HCT116 (cell line): Measurements from ENCODE around the gene MBP. TPM values are rescaled to one million over a fixed set of nuclear protein-coding genes. Genes with fewer than 3 reads are reported as not detected.

Experiments used
- ATAC-seq: fragments of 200-7000 bp; cut with Tn5 transposase; 2 replicates; pipeline ENCODE4 v1.9.1; 2020; ENCODE audit warnings: mild to moderate bottlenecking, moderate library complexity
- BruUV-seq: library from RNA; stranded (reverse); fragments of 400-500 nt; replicated peaks from 2 replicates; lab custom pipeline; 2021; lab: Mats Ljungman, UMichigan
- CTCF ChIA-PET: fragments of 300-600 bp; sonication (Branson Sonifier 250); formaldehyde crosslinking; loops from one replicate; lab custom pipeline; 2021; ENCODE audit warnings: antibody characterized with exemption; lab: Charles Lee
- POLR2A ChIA-PET: fragments of 300-600, 350-600 bp; sonication (Branson Sonifier 250); formaldehyde crosslinking; loops from one replicate; lab custom pipeline; 2021; ENCODE audit warnings: antibody characterized with exemption; lab: Charles Lee
- RAD21 ChIA-PET, 2 experiments: fragments of 300-600 bp; sonication (Branson Sonifier 250); formaldehyde crosslinking; loops; one replicate each; lab custom pipeline; 2023; ENCODE audit warnings: low total read pairs in 2 of 2; ENCODE audit not compliant: uncharacterized antibody in 2 of 2, unreplicated experiment in 2 of 2, low non-redundant PET in 1 of 2; lab: Charles Lee
- DNase-seq: peaks from one replicate; pipeline ENCODE4 v3.0.0-alpha.2; 2010; ENCODE audit warnings: low read depth, low spot score
- H2AFZ ChIP-seq: fragments of 200-600 bp; shearing (Covaris generic), sonication (generic); 2 replicates; pipeline ENCODE4 v1.6.1; 2017; ENCODE audit warnings: low read depth, mixed run types, mixed read lengths, antibody characterized with exemption, low read length; ENCODE audit not compliant: poor library complexity, severe bottlenecking
- H3K27ac ChIP-seq: 2 replicates; pipeline ENCODE4 v1.5.1; 2012; ENCODE audit warnings: low read depth, low read length
- H3K27me3 ChIP-seq: fragments of 200-600 bp; sonication (generic); 2 replicates; pipeline ENCODE4 v1.6.1; 2016; ENCODE audit warnings: mixed run types, low read length, mixed read lengths; ENCODE audit not compliant: insufficient read depth
- H3K36me3 ChIP-seq, 2 experiments: fragments of 200-500 bp in 1 of 2; fragments of 200-600 bp in 1 of 2; sonication (Bioruptor generic) in 1 of 2; sonication (generic) in 1 of 2; 2 replicates each; pipeline versions ENCODE4 v1.5.1 to v1.6.1; 2014 to 2016; ENCODE audit warnings: low read length in 2 of 2, inconsistent platforms in 1 of 2, mixed read lengths in 1 of 2, mixed run types in 1 of 2; ENCODE audit not compliant: insufficient read depth in 2 of 2, control insufficient read depth in 1 of 2
- H3K4me1 ChIP-seq, 2 experiments: fragments of 200-600 bp in 1 of 2; sonication (generic) in 1 of 2; 2 replicates each; pipeline versions ENCODE4 v1.5.1 to v1.6.1; 2012 to 2017; ENCODE audit warnings: low read length in 2 of 2, inconsistent platforms in 1 of 2, mild to moderate bottlenecking in 1 of 2, mixed read lengths in 1 of 2, mixed run types in 1 of 2, moderate library complexity in 1 of 2; ENCODE audit not compliant: insufficient read depth in 2 of 2, control insufficient read depth in 1 of 2
- H3K4me2 ChIP-seq: fragments of 200-600 bp; sonication (generic); 2 replicates; pipeline ENCODE4 v1.6.1; 2017; ENCODE audit warnings: mixed run types, low read length, mixed read lengths
- H3K4me3 ChIP-seq, 2 experiments: fragments of 200-600 bp in 1 of 2; sonication (generic) in 1 of 2; replicated peaks in 1 of 2; 2 replicates each; pipeline ENCODE4 v1.5.1; 2011 to 2016; ENCODE audit warnings: low read length in 2 of 2, control low read depth in 1 of 2, low read depth in 1 of 2, mild to moderate bottlenecking in 1 of 2, mixed read lengths in 1 of 2, mixed run types in 1 of 2
- H3K79me2 ChIP-seq: fragments of 200-600 bp; sonication (generic); 2 replicates; pipeline ENCODE4 v1.6.1; 2017; ENCODE audit warnings: mild to moderate bottlenecking, mixed run types, low read length, moderate library complexity, mixed read lengths; ENCODE audit not compliant: insufficient read depth
- H3K9ac ChIP-seq: fragments of 200-600 bp; sonication (generic); 2 replicates; pipeline ENCODE4 v1.6.1; 2016; ENCODE audit warnings: low read length, mixed read lengths
- H3K9me2 ChIP-seq: fragments of 200-600 bp; sonication (generic), shearing (Covaris generic); 2 replicates; pipeline ENCODE4 v1.6.1; 2017; ENCODE audit warnings: mixed run types, mild to moderate bottlenecking, moderate library complexity; ENCODE audit not compliant: insufficient read depth
- H3K9me3 ChIP-seq, 2 experiments: fragments of 200-500 bp in 1 of 2; fragments of 200-600 bp in 1 of 2; sonication (Bioruptor generic) in 1 of 2; sonication (generic) in 1 of 2; 2 replicates each; pipeline ENCODE4 v1.6.1; 2014 to 2017; ENCODE audit warnings: low read length in 2 of 2, mixed read lengths in 2 of 2, inconsistent platforms in 1 of 2, low read depth in 1 of 2, mild to moderate bottlenecking in 1 of 2, mixed run types in 1 of 2, moderate library complexity in 1 of 2; ENCODE audit not compliant: control insufficient read depth in 1 of 2, insufficient read depth in 1 of 2
- H4K20me1 ChIP-seq: fragments of 200-600 bp; sonication (generic), shearing (Covaris generic); 2 replicates; pipeline ENCODE4 v1.6.1; 2017; ENCODE audit warnings: mixed run types, mild to moderate bottlenecking, moderate library complexity; ENCODE audit not compliant: insufficient read depth
- ATF3 ChIP-seq: IDR thresholded peaks from 2 replicates; pipeline ENCODE4 v1.6.1; 2012
- CBX3 ChIP-seq: IDR thresholded peaks from 2 replicates; pipeline ENCODE4 v1.6.1; 2012; ENCODE audit warnings: low read depth
- CTCF ChIP-seq, 3 experiments: fragments of 200-600 bp in 1 of 3; sonication (generic) in 1 of 3; IDR thresholded peaks in 2 of 3; conservative IDR thresholded peaks in 1 of 3; 2 replicates each; pipeline ENCODE4 v1.5.1; 2012 to 2017; ENCODE audit warnings: low read depth in 2 of 3, low read length in 2 of 3, antibody characterized with exemption in 1 of 3, borderline replicate concordance in 1 of 3, control low read depth in 1 of 3, mild to moderate bottlenecking in 1 of 3, mixed read lengths in 1 of 3, mixed run types in 1 of 3, moderate library complexity in 1 of 3; ENCODE audit not compliant: insufficient read depth in 1 of 3
- EGR1 ChIP-seq: IDR thresholded peaks from 2 replicates; pipeline ENCODE4 v1.6.1; 2012; ENCODE audit warnings: low read depth
- ELF1 ChIP-seq: IDR thresholded peaks from 2 replicates; pipeline ENCODE4 v1.6.1; 2012; ENCODE audit warnings: low read depth, borderline replicate concordance
- EZH2phosphoT487 ChIP-seq: fragments of 200-600 bp; IDR thresholded peaks from 2 replicates; pipeline ENCODE4 v1.6.1; 2018; ENCODE audit warnings: antibody characterized with exemption, borderline replicate concordance
- FOSL1 ChIP-seq: IDR thresholded peaks from 2 replicates; pipeline ENCODE4 v1.6.1; 2012; ENCODE audit warnings: low read depth
- JUND ChIP-seq: IDR thresholded peaks from 2 replicates; pipeline ENCODE4 v1.6.1; 2012
- MAX ChIP-seq: IDR thresholded peaks from 2 replicates; pipeline ENCODE4 v1.6.1; 2012
- POLR2AphosphoS5 ChIP-seq: IDR thresholded peaks from 2 replicates; pipeline ENCODE4 v1.6.1; 2011; ENCODE audit warnings: mild to moderate bottlenecking, low read depth, low read length, moderate library complexity
- RAD21 ChIP-seq: IDR thresholded peaks from 2 replicates; pipeline ENCODE4 v1.6.1; 2012; ENCODE audit warnings: low read depth, mild to moderate bottlenecking
- SP1 ChIP-seq: IDR thresholded peaks from 2 replicates; pipeline ENCODE4 v1.6.1; 2012; ENCODE audit warnings: low read depth
- TCF7L2 ChIP-seq: IDR thresholded peaks from 2 replicates; pipeline ENCODE4 v1.7.0; 2011; ENCODE audit warnings: borderline replicate concordance, inconsistent platforms; ENCODE audit not compliant: insufficient read depth, insufficient read length; ENCODE audit errors: extremely low read depth
- ZNF274 ChIP-seq: fragments of 200-500 bp; sonication (Bioruptor generic); IDR thresholded peaks from 2 replicates; pipeline ENCODE4 v1.6.1; 2014; ENCODE audit warnings: mild to moderate bottlenecking, low read depth, low read length, inconsistent platforms
- intact Hi-C: fragments of 100-400 bp; cut with micrococcal nuclease; formaldehyde crosslinking; loops from 2 replicates; pipeline ENCODE4 v1.10.0; 2022
- total RNA-seq: library from RNA; stranded (reverse); gene quantifications from one replicate; pipeline ENCODE4 v1.2.1, GENCODE V29; 2021; ENCODE audit not compliant: unreplicated experiment

MBP gene
- total RNA-seq, 1 experiment from 2014 or later, result 34.9 TPM

- intact Hi-C loops, result no loop called here
- H3K27me3 ChIP-seq, result no peaks in the 10 kb centered on the region
- no peaks in the 10 kb centered on the region for H3K9me3 ChIP-seq
- ChIA-PET RAD21 (no interaction called here), POLR2A (no interaction called here), CTCF (no interaction called here)
- peaks cover 5% of the 10 kb centered on the region; the same call in 1 of the 2 replicates for H3K79me2 ChIP-seq
- no peak for DNase-seq
- H3K9ac ChIP-seq, result no peak overlapping the region
- H2AFZ ChIP-seq, result no peak overlapping the region
- H3K36me3 ChIP-seq, result no peaks in the 10 kb centered on the region
- no peaks in the 10 kb centered on the region for H3K4me1 ChIP-seq
- no peak for TF ChIP-seq ZNF274
- no peak for TF ChIP-seq ELF1
- TF ChIP-seq POLR2AphosphoS5, result no peak
- TF ChIP-seq FOSL1, result no peak
- TF ChIP-seq TCF7L2, result no peak
- TF ChIP-seq ATF3, result no peak
- no peak for TF ChIP-seq SP1
- no peak for TF ChIP-seq JUND
- TF ChIP-seq MAX, result no peak
- TF ChIP-seq CTCF (IDR thresholded peaks at IDR 0.05 in 2 of 3, conservative IDR thresholded peaks at IDR 0.05 in 1 of 3; ENCODE audit: borderline replicate concordance in 1 of 3, insufficient read depth in 1 of 3, low read depth in 2 of 3, low read length in 2 of 3), result no peak
- no peak for TF ChIP-seq RAD21
- TF ChIP-seq CBX3, result no peak
- TF ChIP-seq EGR1, result no peak
- no peak for TF ChIP-seq EZH2phosphoT487
- H3K4me3 ChIP-seq, result no peak overlapping the region
- no peak for ATAC-seq
- H3K4me2 ChIP-seq, result no peak overlapping the region
- no peak overlapping the region for H3K27ac ChIP-seq
- H4K20me1 ChIP-seq, result no peaks in the 10 kb centered on the region
- H3K9me2 ChIP-seq, result no peaks in the 10 kb centered on the region
- BruUV-seq, result no TSS peak
These were observed 94.3 kb downstream of the MBP start for GRCh38 chr18:77038182-77038858.
